Measurements from ENCODE around the gene ANKRD13A.
"Not testable (repeated sequence)": the region's sequence is repeated elsewhere in the genome, so short reads cannot be mapped to it uniquely, and the experiment has no call there.

The ANKRD13A gene

DNA sequence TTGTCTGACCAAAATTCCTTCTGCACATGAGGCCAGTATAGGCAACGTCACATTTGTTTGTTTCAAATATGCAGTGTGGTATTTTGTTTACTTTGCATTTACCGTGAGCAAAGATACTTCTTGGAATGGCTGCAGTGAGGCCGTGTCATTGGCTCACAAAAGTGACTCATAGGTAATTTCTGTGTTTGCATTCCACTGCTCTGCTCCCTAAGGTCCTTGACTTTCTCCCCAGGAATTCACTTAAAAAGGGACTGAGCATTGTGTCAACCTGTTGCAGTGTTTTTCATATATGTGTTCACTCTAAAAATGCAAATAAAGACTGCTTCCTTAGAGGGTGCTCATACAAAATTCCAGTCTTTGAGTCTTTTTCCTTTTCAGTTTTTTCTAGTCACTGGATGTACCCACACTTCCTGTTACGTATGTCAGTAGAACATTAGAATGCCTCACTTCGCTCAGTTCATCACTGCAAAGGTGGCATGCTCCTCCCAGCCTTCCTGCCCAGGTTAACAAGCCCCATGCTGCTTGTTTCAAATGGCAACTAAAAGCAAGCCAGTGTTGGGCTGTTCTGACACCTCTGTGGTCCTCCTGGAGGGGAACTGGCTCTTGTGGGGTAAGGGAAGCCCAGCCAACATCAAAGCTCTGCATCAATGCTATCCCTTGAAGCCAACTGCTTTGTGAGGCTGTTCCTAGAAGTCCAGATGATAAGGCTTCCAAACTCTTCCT lies 40.0 kb downstream of the ANKRD13A start:
- H3K4me3 ChIP-seq (replicated peaks; ENCODE audit: low read depth, low read length) = no peak overlapping the region
- TF ChIP-seq, protein P1, sequence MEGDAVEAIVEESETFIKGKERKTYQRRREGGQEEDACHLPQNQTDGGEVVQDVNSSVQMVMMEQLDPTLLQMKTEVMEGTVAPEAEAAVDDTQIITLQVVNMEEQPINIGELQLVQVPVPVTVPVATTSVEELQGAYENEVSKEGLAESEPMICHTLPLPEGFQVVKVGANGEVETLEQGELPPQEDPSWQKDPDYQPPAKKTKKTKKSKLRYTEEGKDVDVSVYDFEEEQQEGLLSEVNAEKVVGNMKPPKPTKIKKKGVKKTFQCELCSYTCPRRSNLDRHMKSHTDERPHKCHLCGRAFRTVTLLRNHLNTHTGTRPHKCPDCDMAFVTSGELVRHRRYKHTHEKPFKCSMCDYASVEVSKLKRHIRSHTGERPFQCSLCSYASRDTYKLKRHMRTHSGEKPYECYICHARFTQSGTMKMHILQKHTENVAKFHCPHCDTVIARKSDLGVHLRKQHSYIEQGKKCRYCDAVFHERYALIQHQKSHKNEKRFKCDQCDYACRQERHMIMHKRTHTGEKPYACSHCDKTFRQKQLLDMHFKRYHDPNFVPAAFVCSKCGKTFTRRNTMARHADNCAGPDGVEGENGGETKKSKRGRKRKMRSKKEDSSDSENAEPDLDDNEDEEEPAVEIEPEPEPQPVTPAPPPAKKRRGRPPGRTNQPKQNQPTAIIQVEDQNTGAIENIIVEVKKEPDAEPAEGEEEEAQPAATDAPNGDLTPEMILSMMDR (IDR thresholded peaks at IDR 0.05; ENCODE audit: low read depth, low read length, missing control alignments) = no peak
- DNase-seq (ENCODE audit: extremely low read depth, low read depth) = peak; percentile 77

DNA sequence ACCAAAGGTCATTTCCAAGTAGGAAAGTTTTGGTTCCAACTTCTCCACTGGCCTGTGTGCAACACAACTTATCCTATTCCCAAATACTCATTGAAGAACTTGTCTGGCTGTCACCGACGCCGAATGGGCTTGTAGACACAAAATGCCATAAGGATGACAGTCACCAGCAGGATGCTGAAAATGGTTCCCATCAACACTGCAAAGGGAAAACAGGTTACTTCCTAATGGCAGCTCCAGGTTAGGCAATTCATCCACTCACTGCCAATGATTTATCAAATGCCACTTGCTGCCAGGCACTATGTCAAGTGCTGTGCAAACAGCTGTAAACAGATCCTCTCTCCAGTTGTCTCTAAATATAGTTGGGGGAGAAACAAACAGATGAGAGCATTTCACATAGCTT lies 43.0 kb downstream of the ANKRD13A start:
- no peak for DNase-seq (ENCODE audit: extremely low read depth, low read depth)
- TF ChIP-seq, protein P1 (IDR thresholded peaks at IDR 0.05; ENCODE audit: low read depth, low read length, missing control alignments) = no peak
- H3K4me3 ChIP-seq (replicated peaks; ENCODE audit: low read depth, low read length) = no peak overlapping the region

DNA sequence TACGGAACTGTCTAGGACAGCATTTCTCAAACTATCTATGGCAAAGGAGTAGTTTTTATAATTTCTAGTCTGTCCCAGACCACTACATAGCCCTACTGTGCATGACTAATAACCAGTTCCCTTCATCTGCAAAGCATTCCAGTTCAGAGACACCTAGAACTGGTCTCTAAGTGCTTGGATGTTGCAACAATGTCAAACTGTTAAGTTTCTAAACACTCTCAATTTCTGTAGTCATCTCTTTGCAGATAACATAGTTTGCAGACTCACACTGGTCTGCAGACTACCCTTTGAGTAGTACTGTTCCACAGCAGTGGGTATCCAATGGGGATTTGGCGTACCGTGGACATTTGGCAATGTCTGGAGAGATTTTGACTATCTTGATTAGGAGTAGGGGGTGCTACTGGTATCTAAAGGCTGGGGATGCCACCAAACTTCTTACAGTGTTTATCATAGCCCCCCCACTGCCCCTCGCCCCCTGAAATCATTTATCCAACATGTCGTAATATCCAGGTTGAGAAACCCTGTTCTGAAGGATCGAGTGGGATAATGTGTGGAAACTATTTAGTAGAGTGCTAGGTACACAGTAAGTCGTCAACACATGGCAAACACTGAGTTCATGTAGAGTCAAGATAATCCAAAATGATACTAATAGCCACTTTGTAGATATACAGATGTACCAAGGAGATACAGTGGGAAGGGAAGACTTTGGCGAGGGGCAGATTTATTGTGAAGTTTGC lies 47.4 kb downstream of the ANKRD13A start:
- TF ChIP-seq, protein P1 (IDR thresholded peaks at IDR 0.05; ENCODE audit: low read depth, low read length, missing control alignments) = no peak
- H3K4me3 ChIP-seq (replicated peaks; ENCODE audit: low read depth, low read length) = peak overlapping the region; percentile 91
- DNase-seq (ENCODE audit: extremely low read depth, low read depth) = no peak

DNA sequence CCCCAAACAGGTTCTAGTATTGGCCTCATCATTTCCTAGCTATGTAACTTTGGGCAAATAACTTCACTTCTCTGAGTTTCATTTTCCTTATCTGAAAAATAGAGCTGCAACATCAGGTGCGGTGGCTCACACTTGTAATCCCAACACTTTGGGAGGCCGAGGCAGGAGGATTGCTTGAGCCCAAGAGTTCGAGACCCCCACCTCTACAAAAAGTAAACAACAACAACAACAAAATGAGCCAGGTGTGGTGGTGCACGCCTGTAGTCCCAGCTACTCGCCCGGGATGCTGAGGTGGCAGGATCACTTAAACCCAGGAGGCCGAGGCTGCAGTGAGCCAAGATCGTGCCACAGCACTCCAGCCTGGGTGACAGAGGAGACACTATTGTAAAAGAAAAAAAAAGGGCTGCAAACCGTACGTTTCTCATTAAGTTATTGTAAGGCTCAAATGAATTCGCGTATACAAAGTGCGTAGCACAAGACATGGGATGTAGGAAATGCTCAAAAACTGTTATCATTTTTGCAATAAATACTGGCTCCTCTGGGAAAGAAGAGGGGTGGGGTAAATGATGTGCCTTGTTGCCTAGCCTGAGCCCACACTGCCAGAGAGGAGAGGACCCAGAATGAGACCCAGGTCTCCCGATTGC lies 48.2 kb downstream of the ANKRD13A start:
- TF ChIP-seq, protein P1 (IDR thresholded peaks at IDR 0.05; ENCODE audit: low read depth, low read length, missing control alignments) = no peak
- DNase-seq (ENCODE audit: extremely low read depth, low read depth) = no peak
- peak overlapping the region; percentile 91 for H3K4me3 ChIP-seq (replicated peaks; ENCODE audit: low read depth, low read length)

DNA sequence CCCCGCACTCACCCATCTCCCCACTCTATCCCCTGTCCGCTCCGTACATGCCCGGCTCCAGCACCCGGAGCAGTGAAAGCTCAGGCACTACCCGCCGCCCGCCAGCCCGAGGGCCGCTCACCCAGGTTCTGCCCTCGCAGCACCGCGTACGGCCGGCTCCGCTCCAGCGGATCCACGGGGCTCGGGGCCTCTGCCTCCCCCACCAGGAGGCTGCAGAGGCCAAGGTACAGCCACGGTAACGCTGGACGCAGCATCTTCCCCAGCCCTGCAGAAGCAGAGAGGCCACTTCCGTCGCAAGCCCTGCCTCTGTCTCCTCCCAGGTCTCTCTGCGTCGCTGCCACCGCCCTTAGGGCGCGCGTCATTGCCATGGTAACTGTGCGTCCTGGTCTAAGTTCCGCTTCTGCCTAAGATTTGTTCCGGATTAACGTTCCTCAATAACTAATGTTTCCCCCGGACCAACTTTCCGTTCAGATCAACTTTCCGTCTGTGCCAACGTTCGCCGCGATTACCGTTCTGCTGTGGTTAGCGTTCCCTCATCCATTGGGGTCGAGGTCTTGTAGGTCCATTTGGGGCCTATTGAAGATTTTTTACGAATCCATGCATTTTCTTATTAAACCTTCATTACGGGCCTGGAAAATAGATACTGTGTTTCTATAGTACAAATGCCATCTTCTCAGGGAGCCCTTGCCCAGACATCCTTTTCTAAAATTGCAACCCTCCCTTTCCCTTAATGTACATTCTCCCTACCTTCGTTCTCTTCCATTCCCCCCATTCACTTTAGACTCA lies 49.2 kb downstream of the ANKRD13A start, which contains the start of gene C12orf76:
Gene C12orf76, minus strand, starts transcription at position 281 of the 786 bp plus-strand sequence. Its CDS starts 27 bp downstream, at position 254.
- H3K4me3 ChIP-seq (replicated peaks; ENCODE audit: low read depth, low read length) = peak within 1 kb of the TSS; percentile 91
- DNase-seq (ENCODE audit: extremely low read depth, low read depth) = peak; percentile 98
- TF ChIP-seq, protein P1 (IDR thresholded peaks at IDR 0.05; ENCODE audit: low read depth, low read length, missing control alignments) = peak; percentile 10

DNA sequence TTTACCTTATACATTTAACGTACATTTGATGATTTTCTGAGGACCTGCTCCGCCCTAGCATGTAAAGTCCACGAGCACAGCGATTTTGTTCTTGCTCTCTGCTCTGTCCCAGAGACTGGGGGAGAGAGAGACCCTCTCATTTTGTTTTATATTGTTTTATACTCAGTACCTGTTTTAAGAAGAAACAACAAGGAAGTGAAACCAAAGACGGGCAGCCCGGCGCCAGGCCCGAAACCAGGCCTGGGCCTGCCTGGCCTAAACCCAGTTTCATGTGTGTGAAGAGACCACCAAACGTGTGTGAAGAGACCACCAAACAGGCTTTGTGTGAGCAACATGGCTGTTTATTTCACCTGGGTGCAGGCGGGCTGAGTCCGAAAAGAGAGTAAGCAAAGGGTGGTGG lies 49.8 kb downstream of the ANKRD13A start:
- not testable (repeated sequence) for DNase-seq (ENCODE audit: extremely low read depth, low read depth)
- H3K4me3 ChIP-seq (replicated peaks; ENCODE audit: low read depth, low read length) = peak overlapping the region; percentile 91

DNA sequence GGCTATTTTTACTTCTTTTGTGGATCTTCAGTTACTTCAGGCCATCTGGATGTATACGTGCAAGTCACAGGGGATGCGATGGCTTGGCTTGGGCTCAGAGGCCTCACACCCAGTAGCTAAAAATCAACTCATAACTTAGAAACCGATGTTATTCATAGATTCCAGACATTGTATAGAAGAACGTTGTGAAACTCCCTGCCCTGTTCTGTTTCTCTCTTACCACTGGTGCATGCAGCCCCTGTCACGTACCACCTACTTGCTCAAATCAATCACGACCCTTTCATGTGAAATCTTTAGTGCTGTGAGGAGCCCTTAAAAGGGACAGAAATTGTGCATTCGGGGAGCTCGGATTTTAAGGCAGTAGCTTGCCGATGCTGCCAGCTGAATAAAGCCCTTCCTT lies 50.4 kb downstream of the ANKRD13A start:
- not testable (repeated sequence) for H3K4me3 ChIP-seq (replicated peaks; ENCODE audit: low read depth, low read length); DNase-seq (ENCODE audit: extremely low read depth, low read depth)
